ENCODE measurements around the gene TBPL2. TPM values are rescaled to one million over a fixed set of nuclear protein-coding genes. Genes with fewer than 3 reads are reported as not detected.
"Not testable (repeated sequence)": the region's sequence is repeated elsewhere in the genome, so short reads cannot be mapped to it uniquely, and the experiment has no call there.

Gene TBPL2
- not detected in 2 replicates for total RNA-seq (2014; rRNA removed; shearing (Covaris generic))

- Histone ChIP-seq H3K4me3 (ENCODE audit: insufficient read depth, low read depth, low read length) (peak within 1 kb of the TSS; percentile 16; the same call in 1 of the 2 replicates), H3K36me3 (replicated peaks; ENCODE audit: control insufficient read depth, insufficient read depth, low read length) (no peaks in the 10 kb centered on the region), H3K27me3 (ENCODE audit: control insufficient read depth, insufficient read depth, low read length) (no peaks in the 10 kb centered on the region)
- DNase-seq = peak; percentile 91
Observed at GRCh38 chr14:55440385-55440784, at the start of gene TBPL2. Gene TBPL2, minus strand, starts transcription at chr14:55440616. Its CDS starts 167 bp downstream, at chr14:55440449.

GRCh38 chr14:55488204-55488603 is 47.8 kb upstream of the TBPL2 start:
- H3K36me3 ChIP-seq (replicated peaks; ENCODE audit: control insufficient read depth, insufficient read depth, low read length) = no peaks in the 10 kb centered on the region
- H3K27me3 ChIP-seq (ENCODE audit: control insufficient read depth, insufficient read depth, low read length) = no peaks in the 10 kb centered on the region
- DNase-seq = no peak
- H3K4me3 ChIP-seq (ENCODE audit: insufficient read depth, low read depth, low read length) = no peak overlapping the region

DNA sequence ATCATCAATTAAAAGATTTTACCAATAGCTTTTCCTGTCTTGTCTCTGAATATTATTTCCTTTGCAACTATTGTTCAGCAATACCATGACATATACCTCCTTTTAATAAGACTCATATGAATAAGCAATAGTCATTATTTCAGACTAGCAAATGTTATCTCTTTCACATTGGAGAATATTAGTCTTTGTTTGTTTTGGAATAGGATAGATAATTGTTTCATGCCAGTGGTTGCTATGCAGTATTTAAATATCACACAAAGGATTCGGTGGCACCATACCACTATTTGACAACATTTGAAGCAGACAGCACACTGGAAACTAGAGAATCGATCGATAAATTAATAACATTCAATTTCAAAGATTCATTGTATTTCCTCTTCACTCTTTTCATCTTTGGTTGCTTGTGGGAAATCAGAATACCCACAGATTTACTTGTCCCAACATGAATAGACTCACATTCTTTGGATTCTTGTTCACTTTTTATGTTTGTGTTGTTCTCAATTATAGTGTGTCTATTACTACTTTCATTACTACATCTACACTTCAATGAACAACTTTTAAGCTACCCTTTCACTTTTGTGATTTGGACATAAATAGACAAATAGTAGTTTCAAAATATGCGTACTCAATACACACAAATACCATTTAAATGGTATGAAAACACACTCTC is 42.7 kb upstream of the TBPL2 start:
- Histone ChIP-seq H3K27me3 (ENCODE audit: control insufficient read depth, insufficient read depth, low read length) (no peaks in the 10 kb centered on the region), H3K4me3 (ENCODE audit: insufficient read depth, low read depth, low read length) (no peak overlapping the region), H3K36me3 (replicated peaks; ENCODE audit: control insufficient read depth, insufficient read depth, low read length) (no peaks in the 10 kb centered on the region)
- no peak for DNase-seq

DNA sequence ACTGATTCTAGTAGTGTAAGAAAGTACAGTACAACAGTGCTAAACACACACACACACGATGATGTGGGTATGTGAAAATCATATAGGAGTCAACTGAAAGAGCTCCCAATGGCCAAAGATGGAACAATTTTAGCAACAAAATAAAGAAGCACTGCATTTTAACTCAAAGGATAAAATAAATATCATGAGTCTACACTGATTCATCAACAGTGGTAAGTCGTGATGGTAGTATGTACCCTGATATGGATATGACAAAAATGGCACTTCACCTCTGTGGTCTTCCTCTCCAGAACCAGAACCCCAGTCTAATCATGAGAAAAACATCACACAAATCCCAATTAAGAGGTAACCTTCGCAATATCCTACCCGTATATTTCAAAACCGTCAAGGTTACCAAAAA is 41.4 kb upstream of the TBPL2 start:
- Histone ChIP-seq H3K4me3 (ENCODE audit: insufficient read depth, low read depth, low read length) (no peak overlapping the region), H3K36me3 (replicated peaks; ENCODE audit: control insufficient read depth, insufficient read depth, low read length) (no peaks in the 10 kb centered on the region), H3K27me3 (ENCODE audit: control insufficient read depth, insufficient read depth, low read length) (no peaks in the 10 kb centered on the region)
- DNase-seq = no peak

- DNase-seq = no peak
- no peaks in the 10 kb centered on the region for H3K27me3 ChIP-seq (ENCODE audit: control insufficient read depth, insufficient read depth, low read length)
- no peaks in the 10 kb centered on the region for H3K36me3 ChIP-seq (replicated peaks; ENCODE audit: control insufficient read depth, insufficient read depth, low read length)
- H3K4me3 ChIP-seq (ENCODE audit: insufficient read depth, low read depth, low read length) = no peak overlapping the region
Observed at GRCh38 chr14:55477680-55478079, 37.3 kb upstream of the TBPL2 start.

DNA sequence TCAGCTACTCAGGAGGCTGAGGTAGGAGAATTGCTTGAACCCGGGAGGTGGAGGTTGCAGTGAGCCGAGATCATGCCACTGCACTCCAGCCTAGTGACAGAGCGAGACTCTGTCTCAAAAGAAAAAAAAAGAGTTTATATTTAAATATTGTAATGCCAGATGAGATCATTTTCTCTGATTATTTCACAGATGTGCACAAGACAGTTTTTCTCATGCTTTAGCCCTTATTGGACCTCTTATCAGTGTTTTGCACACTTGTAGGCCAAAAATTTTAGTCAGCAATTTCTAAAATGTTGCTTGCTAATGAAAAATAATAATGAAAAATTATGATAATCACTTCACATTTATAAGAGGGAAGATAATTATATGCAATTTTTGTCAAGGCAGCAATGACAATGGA is 36.0 kb upstream of the TBPL2 start:
- DNase-seq; H3K4me3 ChIP-seq (ENCODE audit: insufficient read depth, low read depth, low read length); H3K36me3 ChIP-seq (replicated peaks; ENCODE audit: control insufficient read depth, insufficient read depth, low read length); H3K27me3 ChIP-seq (ENCODE audit: control insufficient read depth, insufficient read depth, low read length): not testable (repeated sequence)

- Histone ChIP-seq H3K27me3 (ENCODE audit: control insufficient read depth, insufficient read depth, low read length) (no peaks in the 10 kb centered on the region), H3K36me3 (replicated peaks; ENCODE audit: control insufficient read depth, insufficient read depth, low read length) (no peaks in the 10 kb centered on the region), H3K4me3 (ENCODE audit: insufficient read depth, low read depth, low read length) (no peak overlapping the region)
- no peak for DNase-seq
Observed at GRCh38 chr14:55473786-55474185, 33.4 kb upstream of the TBPL2 start.

- no peak overlapping the region for H3K4me3 ChIP-seq (ENCODE audit: insufficient read depth, low read depth, low read length)
- no peaks in the 10 kb centered on the region for H3K36me3 ChIP-seq (replicated peaks; ENCODE audit: control insufficient read depth, insufficient read depth, low read length)
Observed at GRCh38 chr14:55470025-55470424, 29.6 kb upstream of the TBPL2 start.

DNA sequence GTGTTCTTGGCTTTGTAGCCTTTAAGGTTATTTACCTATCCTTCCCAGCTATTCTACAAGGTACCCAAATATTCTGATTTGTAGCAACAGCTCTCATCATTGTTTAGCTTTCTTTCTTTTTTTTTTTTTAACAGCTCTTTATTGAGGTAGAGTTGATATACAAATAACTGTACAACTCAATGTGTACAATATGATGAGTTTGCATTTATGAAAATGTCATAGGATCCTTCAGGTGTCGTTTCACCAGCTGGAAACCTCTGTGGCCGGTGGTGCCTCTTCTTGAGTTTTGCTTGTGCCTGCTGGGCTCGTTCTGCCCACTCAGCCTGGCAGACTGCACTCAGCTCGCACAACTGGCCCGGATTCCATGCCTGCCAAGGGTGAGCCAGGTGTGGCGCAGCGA is 26.9 kb upstream of the TBPL2 start:
- Histone ChIP-seq H3K36me3 (replicated peaks; ENCODE audit: control insufficient read depth, insufficient read depth, low read length) (no peaks in the 10 kb centered on the region), H3K27me3 (ENCODE audit: control insufficient read depth, insufficient read depth, low read length) (no peaks in the 10 kb centered on the region), H3K4me3 (ENCODE audit: insufficient read depth, low read depth, low read length) (no peak overlapping the region)
- DNase-seq = no peak

More at GRCh38 chr14:55470025-55470424, 29.6 kb upstream of the TBPL2 start:
- no peaks in the 10 kb centered on the region for H3K27me3 ChIP-seq (ENCODE audit: control insufficient read depth, insufficient read depth, low read length)
- DNase-seq = no peak

- H3K4me3 ChIP-seq (ENCODE audit: insufficient read depth, low read depth, low read length) = no peak overlapping the region
- H3K36me3 ChIP-seq (replicated peaks; ENCODE audit: control insufficient read depth, insufficient read depth, low read length) = no peaks in the 10 kb centered on the region
- DNase-seq = no peak
- no peaks in the 10 kb centered on the region for H3K27me3 ChIP-seq (ENCODE audit: control insufficient read depth, insufficient read depth, low read length)
Observed at GRCh38 chr14:55458800-55459515, 18.5 kb upstream of the TBPL2 start.

- no peak overlapping the region for H3K4me3 ChIP-seq (ENCODE audit: insufficient read depth, low read depth, low read length)
- no peak for DNase-seq
- H3K27me3 ChIP-seq (ENCODE audit: control insufficient read depth, insufficient read depth, low read length) = no peaks in the 10 kb centered on the region
- no peaks in the 10 kb centered on the region for H3K36me3 ChIP-seq (replicated peaks; ENCODE audit: control insufficient read depth, insufficient read depth, low read length)
Observed at GRCh38 chr14:55457496-55457895, 17.1 kb upstream of the TBPL2 start.

- not testable (repeated sequence) for H3K36me3 ChIP-seq (replicated peaks; ENCODE audit: control insufficient read depth, insufficient read depth, low read length); H3K4me3 ChIP-seq (ENCODE audit: insufficient read depth, low read depth, low read length); DNase-seq; H3K27me3 ChIP-seq (ENCODE audit: control insufficient read depth, insufficient read depth, low read length)
Observed at GRCh38 chr14:55456411-55456810, 16.0 kb upstream of the TBPL2 start.

- Histone ChIP-seq H3K27me3 (ENCODE audit: control insufficient read depth, insufficient read depth, low read length) (no peaks in the 10 kb centered on the region), H3K4me3 (ENCODE audit: insufficient read depth, low read depth, low read length) (no peak overlapping the region), H3K36me3 (replicated peaks; ENCODE audit: control insufficient read depth, insufficient read depth, low read length) (no peaks in the 10 kb centered on the region)
- no peak for DNase-seq
Observed at GRCh38 chr14:55454264-55455002, 14.0 kb upstream of the TBPL2 start.

- no peak for DNase-seq
- Histone ChIP-seq H3K36me3 (replicated peaks; ENCODE audit: control insufficient read depth, insufficient read depth, low read length) (no peaks in the 10 kb centered on the region), H3K4me3 (ENCODE audit: insufficient read depth, low read depth, low read length) (no peak overlapping the region), H3K27me3 (ENCODE audit: control insufficient read depth, insufficient read depth, low read length) (no peaks in the 10 kb centered on the region)
Observed at GRCh38 chr14:55451950-55452349, 11.5 kb upstream of the TBPL2 start.

DNA sequence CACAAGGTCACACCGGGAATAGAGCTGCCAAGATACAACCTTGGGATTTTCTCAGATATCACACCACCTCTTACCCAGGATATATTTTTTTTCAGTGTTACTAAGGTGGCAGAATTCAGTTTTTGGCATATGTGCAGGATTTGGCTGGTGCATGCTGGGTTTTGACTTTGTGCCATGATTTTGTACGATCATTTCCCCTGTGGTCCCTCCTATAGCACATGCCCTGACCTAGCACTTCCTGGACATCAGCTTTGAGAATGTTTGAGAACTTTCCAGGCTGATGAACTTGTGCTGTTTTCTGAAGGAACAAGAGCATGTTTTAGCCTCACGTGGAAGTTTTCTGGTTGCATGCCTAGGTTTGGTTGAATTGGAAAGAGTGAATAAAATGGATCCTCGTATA is 11.0 kb upstream of the TBPL2 start:
- no peak for DNase-seq

More for the DNA sequence above, 11.0 kb upstream of the TBPL2 start:
- Histone ChIP-seq H3K36me3 (replicated peaks; ENCODE audit: control insufficient read depth, insufficient read depth, low read length) (no peaks in the 10 kb centered on the region), H3K4me3 (ENCODE audit: insufficient read depth, low read depth, low read length) (no peak overlapping the region), H3K27me3 (ENCODE audit: control insufficient read depth, insufficient read depth, low read length) (no peaks in the 10 kb centered on the region)
